IPS DF 4.7 (cell line): Measurements from ENCODE around the gene PSMD12.
"Not testable (repeated sequence)": the region's sequence is repeated elsewhere in the genome, so short reads cannot be mapped to it uniquely, and the experiment has no call there.

Experiments
- DNase-seq: peaks from one replicate; pipeline ENCODE4 v3.0.0-alpha.2; 2013; ENCODE audit warnings: low spot score; ENCODE audit errors: extremely low read depth

The PSMD12 gene

DNA sequence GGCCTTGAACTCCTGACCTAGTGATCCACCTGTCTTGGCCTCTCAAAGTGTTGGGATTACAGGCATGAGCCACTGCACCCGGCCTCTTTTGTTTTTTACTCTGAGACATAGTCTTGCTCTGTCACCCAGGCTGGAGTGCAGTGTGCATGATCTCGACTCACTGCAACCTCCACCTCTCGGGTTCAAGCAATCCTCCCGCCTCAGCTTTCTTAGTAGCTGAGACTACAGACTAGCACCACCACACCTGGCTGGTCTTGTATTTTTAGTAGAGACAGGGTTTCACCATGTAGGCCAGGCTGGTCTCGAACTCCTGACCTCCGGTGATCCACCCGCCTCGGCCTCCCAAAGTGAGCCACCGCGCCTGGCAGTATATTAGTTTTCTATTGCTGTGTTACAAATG is 22.2 kb upstream of the PSMD12 start:
- not testable (repeated sequence) for DNase-seq

DNA sequence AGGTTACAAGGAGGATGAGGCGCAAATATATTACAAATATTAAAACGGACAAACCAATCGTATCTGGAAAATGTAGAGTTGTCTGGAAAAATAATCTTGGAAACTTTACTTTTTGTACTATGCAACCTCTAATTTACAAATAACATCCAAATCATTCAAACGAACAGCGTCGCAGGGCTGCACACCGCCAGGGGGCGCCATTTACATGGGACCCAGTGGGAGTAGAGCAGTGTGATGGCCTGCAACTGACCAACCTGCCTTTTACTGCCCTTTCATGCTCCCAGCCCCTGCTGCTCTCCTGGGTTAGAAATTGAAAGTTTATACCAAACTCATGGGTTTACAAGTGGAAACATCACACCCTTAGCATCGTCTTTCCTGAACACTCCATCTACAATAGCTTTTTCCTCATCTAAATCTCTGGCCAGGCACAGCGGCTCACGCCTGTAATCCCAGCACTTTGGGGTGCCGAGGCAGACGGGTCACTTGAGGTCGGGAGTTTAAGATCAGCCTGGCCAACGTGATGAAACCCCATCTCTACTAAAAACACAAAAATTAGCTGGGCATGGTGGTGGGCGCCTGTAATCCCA is 20.7 kb upstream of the PSMD12 start:
- DNase-seq = no peak

DNA sequence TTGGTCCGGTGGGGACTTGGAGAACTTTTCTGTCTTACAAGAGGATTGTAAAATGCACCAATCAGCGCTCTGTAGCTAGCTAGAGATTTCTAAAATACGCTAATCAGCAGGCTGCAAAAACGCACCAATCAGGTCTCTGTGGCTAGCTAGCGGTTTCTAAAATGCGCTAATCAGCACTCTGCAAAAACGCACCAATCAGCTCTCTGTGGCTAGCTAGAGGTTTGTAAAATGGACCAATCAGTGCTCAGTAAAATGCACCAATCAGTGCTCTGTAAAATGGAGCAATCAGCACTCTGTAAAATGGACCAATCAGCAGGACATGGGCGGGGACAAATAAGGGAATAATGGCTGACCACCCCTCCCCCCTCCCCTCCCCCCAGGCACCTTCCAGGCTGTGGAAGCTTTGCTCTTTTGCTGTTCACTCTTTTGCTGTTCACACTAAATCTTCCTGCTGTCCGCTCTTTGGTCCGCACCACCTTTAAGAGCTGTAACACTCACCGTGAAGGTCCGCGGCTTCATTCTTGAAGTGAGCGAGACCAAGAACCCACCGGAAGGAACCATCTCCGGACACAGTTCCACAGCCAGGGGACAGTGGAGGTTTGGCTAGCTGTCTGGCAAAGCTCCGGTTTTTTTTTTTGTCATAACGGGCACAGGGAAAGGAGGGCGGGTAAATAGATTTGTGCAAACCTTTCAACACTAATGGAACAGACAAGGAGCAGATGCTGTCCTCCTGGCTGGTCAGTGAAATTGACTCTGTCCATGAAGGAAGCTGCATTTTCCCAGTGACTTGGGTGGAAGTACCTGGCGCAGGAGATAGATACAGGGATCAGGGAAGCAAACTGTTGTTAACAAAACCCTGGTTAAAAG is 19.0 kb upstream of the PSMD12 start:
- no peak for DNase-seq

DNA sequence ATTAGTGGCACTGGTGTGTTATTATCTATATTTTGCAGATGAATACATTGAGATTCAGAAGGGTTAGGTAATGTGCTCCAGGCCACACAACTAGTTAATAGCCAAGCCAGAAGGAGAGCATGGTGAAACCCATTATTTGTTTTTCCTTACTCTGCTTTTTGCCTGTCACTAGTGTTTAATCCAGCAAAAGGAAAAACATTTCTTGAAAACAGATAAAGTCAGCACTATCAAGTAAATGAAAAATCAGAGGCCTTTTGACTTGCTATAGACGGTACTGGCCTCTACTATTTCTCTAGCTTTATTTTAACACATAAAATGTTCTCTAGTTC is 15.5 kb upstream of the PSMD12 start:
- DNase-seq = no peak

DNA sequence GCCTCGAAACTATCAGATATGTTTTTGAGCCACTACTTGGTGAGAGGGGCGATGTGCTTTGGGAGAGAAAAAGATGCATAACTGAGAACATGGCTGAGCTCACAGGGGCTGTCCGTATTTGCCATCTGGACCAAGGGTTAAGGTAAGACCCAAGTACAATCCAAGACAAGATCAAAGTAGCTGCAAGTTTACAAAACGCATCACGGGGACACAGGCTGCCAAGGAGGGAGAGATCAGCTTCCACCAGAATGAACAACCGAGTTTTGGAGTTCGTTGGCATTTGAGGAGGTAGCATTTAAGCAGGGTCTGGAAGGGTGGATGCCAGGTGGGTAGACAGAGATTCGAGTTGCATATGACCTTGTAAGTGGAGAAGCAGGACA is 12.9 kb upstream of the PSMD12 start:
- DNase-seq = no peak

DNA sequence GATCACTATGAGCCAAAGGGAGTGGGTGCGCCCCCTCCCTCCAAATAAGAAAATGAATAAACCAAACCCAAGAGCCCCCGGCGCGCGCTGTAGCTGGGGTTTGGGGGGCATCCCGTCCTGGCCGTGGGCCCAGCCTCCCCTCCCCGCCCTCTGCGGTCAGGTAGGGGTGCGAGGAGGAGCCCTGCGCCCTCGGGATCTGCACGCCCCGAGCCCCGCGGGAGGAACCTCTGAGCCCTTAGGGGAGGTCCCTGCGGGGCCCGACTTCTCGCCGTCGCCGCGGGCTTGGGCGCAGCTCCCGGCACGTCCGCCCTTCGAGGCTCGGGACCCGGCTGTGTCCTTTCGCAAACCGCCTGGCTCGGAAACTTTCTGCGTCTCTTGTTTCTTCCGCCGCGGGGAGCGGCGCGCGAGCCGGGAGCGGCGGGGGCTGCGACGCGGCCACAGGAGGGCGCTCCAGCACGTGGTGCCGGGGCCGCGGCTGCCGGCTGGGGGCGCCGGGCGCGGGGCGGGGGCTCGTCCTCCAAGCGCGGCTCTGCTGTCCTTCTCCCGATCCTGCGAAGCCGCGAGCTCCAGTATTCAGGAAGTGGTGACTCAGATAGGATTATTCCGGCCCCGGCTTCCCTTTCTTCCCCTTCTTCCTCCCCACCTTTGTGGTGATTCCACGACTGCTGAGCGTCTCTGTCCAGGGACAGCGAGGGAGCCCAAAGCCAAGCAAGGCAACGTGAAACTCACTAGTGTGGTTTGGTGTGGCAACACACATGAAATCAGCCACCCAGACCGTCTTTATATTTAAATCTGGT is 12.3 kb upstream of the PSMD12 start:
- DNase-seq = no peak

DNA sequence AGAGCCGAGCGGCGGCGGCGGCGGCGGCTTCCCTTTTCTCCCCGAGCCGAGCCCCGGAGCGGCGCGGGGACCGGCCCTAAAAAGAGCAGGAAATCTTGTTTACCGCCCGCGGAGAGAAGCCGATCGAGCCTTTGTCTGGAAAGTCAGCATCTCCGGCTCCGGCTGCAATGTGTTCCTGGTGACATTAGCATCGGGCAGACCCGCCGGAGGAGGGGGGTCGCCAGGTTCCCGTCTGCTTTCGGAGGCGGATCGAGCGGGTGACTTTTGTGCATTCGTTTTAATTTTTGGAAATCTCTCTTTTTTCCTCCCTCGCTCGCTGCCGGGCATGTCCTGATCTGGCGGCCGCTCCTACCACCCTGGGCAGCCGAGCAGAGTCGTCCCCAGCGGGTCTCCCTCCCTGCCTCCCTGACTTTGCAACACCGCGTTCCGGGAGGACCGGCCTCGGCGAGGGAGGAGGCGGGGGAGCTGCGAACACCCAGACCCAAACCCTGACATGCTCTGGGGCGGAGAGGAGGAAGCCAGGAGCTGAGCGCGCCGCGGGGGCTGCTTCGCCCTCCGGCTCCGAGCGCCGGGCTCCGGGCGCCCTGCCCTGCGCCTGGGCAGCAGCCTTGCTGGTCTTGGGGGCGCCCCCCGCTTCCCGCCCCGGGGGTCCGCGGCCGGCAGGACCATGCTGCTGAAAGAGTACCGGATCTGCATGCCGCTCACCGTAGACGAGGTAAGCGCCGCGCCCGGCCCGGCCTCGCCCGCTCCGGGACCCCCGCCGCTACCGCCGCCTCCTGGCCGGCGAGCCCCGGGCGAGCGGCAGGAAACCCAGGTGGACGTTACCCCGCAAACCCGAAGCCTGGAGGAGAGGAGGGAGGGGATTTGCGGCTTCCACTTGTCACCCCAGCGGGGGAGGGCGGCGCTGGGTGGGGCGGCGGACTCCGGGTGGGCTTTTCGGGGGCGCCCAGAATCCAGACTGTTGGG is 11.4 kb upstream of the PSMD12 start:
- no peak for DNase-seq

DNA sequence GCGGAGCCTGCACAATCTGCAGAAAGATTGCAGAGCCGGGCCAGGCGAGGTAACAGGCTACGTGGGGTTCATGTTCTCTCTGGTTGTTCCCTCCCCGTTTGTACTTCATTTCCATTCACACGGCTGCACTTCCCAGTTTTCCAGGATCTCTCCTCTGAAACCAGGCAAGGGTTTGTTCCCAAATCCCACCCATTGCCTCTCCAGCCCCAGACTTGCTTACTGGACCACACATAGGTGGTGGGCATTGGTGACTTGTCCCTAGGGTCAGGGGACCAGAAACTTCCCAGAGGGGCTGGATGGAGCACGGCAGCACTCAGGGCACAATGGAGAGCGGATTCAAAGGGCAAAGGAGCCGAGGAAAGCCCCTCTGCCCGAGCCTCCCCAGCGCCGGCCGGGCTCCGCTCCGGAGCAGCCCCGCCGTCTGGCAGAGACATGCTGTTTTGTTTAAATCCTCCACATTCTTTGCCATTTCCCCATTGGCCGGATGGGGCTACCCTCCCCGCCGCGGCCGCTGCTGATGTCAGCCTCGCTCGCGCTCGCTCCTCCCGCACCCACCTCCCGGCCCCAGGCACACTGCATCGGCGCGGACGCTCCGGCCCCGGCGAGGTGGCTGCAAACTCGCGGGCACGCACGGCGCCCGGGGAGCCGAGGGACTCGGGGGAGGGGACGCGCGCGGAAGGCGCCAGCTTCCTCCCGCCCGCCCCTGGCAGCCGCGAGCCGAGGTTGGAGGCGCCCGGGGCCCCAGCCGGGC is 10.5 kb upstream of the PSMD12 start, which contains the start of gene PITPNC1:
TSS of gene PITPNC1 (plus strand) at position 545 of the 751 bp plus-strand sequence.
- no peak for DNase-seq

DNA sequence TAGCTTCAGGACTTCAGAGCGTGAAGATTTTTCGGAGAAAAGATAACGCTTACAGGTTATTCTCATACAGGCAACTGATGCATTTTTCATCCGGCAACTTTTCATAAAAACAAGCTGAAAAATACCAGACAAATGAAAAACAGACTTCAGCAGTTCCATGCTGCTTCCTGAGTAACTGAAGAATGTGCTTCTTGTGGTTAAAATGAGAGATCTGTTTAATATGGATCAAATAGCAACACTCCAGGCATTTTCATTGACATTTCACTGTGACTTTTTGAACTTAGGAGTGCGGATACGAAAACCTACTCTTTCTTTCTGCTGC is 10.0 kb upstream of the PSMD12 start:
- no peak for DNase-seq

DNA sequence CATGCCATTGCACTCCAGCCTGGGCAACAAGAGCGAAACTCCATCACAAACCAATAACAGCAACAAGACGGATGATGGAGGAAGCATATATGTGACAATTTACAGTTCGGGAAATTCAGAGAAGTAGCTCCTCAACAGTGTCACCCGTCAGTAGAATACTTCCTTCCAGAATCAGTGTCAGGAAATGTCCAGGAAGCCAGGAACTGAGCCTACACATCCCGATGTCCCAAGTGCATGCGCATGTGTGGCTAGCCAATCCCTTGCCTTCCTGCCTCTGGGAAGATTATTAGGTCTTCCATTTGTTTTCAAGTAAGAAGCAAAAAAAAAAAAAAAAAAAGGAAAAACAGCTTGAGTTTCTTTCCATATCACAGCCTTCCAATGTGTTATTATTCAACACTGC is 9.3 kb upstream of the PSMD12 start:
- no peak for DNase-seq

DNA sequence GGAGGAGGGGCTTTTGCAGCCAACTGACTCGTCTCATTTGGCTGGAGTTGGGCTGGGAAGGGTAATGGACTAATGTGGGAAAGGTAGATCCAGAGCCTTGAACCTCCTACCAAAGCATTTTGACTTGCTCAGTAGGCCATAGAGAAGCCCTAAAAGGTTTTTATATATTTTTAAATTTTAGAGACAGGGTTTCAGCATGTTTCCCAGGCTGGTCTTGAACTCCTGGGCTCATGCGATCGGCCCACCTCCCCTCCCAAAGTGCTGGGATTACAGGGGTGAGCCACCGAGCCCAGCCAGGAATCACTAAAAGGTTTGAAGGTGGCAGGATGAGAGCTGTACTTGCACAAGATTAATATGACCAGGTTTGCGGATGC is 8.7 kb upstream of the PSMD12 start:
- no peak for DNase-seq

DNA sequence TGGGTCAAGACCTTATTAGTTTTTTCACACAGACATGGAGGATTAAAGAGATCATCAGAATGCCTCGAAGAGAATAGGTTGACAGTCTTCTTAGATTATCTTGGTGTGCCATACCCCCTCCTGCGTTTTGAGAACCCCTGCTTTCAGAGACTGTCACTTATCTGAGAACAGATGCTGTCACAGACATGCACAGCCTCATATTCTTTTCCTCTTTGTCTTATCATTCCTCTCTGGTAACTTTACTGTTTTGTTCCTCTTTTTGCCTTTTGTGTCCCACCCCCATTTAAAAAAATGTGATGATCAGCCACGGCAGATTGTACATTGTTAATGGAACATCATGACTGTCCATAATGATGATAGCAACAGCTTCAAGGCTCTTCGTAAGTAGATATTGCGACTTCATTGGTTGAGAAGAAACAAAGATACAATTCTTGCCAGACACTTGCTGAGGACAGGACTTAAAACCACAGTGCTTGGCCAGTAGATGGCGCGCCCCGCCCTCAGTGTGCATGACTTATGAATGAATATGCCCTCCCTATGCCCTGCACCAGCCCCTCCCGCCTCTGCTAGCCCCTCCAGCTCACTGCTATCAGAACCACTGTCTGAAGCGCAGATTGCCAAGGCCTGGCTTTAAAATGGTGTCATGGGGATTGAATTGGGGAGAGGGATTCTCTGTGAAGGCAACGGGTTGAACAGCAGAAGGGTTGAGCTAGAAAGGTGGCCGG is 8.1 kb upstream of the PSMD12 start:
- no peak for DNase-seq

DNA sequence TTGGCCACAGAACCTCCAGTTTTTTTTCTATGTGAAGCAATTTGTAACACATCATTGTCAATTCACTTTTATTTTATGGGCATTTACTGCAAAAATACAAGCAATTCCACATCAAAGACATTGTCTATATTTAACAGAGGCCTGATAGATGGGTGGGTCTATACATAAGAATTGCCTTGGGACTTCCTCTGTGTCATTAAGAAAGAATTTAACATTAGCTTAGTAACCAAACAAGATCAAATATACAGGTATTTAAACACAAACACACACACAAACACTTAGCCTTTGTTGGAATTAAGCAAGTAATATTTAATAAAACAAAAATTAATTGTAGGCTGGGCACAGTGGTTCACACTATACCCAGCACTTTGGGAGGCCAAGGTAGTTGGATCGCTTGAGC is 6.4 kb upstream of the PSMD12 start:
- no peak for DNase-seq

DNA sequence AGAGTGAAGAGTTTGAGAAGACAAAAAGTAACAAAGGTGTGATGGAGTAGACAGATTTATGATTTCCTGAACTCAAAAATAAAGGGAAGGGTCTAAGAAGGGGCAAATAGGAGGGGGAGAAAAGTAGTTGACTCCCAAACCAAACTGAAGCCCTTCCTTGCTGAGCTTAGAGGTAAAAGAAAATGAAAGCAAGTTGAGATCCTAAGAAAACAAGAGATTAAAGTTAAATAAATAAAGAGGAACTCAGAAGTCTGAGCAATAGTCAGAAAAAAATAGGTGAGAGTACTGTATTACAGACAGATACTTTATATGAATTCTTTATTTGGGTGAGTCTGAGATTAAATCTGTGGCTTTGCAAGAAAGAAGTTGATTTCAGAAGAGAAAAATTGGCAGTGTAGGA is 3.3 kb upstream of the PSMD12 start:
- DNase-seq = no peak

DNA sequence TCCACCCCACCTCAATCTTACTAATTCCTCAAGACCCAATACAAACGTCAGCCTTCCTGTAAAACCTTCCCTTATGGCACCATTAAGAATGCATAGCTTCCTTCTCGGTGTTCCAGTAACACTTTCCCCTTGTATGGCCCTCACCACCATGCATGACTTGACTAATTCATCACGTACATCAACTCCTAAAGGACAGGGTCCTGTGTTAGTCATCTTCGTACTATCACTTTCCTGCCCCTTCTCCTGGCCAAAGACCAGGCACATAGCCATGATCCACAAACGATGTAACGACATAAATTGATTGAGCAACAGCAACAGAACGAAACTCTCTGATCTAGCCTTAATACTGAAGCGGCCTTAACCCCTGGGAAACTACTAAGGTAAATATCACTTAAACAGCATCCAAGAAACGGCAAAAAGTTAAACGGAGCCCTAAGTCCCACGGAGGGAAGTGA is 612 bp downstream of the PSMD12 start:
- DNase-seq = no peak

DNA sequence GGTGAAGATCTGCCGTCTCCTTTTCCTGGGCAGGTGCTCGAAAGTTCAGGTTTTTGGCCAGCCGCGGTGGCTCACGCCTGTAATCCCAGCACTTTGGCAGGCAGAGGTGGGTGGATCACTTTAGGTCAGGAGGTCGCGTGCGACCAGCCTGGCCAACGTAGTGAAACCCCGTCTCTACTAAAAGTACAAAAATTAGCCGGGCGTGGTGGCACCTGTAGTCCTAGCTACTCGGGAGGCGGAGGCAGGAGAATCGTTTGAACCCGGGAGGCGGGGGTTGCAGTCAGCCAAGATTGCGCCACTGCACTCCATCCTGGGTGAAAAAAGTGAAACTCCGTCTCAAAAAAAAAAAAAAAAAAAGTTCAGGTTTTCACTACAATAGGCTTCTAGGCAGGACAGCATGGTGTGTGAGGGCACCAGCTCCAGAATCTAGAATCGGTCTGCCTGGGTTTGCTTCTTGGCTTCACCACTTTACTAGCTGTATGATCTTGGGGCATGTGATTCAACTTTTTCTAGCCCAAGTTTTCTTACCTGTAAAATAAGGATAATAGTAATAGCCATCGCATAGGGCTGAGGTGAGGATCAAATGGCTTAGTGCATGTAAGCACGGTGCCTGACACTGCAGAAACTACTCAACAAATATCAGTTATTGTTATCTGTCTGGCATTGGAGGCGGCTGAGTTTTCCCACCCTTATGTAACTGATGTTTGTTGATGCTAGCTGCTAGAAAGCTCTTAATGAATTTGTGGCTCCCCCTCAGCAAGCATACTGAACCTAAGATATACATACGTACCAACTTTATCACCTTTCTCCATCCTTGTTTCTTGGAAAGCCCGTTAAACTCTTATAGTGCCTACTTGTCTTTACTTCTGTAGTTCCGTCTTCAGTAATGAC is 1.3 kb downstream of the PSMD12 start:
- DNase-seq = no peak

DNA sequence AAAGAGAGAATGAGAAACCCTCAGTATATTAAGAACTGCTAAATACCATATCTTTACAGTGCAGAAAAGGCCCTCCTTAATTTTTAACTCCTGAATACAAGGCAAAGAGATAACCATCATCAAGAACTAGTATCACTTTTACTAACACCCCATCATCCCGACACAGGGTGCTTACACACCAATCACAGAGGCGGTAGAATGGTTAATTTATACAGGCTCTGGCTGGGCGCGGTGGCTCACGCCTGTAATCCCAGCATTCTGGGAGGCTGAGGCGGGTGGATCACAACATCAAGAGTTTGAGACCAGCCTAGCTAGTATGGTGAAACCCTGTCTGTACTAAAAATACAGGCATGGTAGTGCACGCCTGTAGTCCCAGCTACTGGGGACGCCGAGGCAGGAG is 4.2 kb downstream of the PSMD12 start:
- DNase-seq = no peak

DNA sequence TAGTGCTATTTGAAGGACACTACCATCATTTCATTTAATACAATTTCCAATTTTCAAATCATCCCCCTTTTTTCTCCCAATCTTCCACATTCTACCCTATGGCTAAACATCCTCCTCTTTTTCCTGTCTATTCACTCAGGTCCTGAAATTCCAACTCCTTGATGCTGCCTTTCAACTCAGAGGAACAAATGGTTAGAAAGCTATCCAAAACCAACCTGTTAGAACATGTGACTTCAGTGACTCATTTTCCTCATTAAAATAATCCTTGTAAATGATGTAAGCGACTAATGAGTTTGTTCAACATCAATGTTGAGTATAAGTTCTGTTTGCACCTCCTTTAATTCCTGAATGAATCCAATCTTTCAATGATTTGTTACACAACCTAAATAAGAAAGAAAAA is 5.5 kb downstream of the PSMD12 start:
- DNase-seq = no peak
